Middle frontal gyrus (tissue), 1 donor: ENCODE data around the gene TTR.

Experiments
- DNase-seq: peaks from one replicate; pipeline ENCODE4 v3.0.0-alpha.2; 2015; ENCODE audit warnings: low spot score; ENCODE audit errors: extremely low spot score

The TTR gene

DNA sequence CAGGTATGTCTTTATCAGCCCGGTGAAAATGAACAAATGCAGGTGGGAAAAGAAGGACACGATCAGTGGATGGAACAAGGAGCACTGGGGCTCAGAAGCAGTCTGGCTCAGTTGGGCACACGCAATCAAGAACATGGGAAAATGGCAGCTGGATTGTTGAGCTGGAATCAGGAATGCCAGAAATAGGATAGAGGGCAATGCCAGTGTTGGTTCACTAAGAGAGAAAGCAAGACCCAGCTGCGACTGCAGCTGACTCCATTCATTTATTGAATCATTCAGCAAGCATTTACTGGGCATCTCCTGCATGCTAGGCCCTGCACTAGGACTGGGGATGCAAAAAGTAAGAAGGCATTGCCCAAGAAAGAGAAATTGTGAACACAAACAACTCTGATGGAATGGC is 13.6 kb upstream of the TTR start:
- DNase-seq = no peak

DNA sequence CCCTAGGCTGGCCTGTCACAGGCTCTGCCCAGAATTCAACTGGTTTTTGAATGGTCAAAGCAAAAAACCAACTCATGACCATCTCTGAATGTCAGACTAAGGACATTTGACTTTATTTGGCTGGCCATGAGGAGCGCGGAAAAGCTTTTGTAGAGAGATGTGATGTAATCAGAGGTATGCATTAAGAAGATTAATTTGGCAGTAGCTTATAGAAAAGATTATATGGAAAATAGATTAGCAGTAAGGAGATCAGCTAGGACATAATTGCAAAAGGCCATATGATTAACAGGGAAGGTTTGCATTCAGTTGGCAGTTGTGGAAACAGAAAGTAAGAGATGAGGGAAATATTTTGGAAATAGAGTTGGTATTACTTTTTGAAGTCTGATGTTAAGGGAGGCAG is 12.3 kb upstream of the TTR start:
- DNase-seq = no peak

DNA sequence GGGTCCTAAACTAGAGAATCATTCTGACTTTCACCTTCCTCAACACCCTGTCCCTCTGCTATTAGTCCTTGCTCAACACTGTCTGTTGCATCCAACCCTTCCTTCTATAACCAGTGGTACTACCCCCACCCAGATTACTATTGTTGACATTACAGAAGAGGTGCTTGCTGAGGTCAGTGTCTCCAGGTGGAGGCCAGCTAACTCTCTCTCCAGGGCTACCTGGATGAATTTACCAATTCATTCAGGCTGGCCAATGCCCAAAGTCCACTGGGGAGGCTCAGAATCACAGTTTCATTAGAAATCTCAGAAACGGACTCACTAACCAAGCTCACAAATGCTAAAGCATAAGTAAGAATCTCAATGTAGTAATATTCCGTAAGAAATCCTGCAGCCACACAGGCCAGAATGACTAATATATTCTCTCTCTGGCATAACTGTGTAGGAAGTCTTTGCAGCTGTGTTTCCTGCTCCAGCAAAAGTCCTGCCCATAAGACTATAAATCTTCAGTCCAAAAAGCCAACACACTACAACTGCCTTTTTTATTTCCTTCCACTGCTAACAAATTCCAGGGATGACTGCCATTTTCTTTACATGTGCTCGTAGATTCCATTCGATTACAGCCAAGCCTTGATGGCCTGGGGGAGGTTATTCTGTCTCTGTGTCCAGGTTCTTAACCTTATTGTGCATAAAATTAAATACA is 10.0 kb upstream of the TTR start:
- DNase-seq = peak; percentile 6

DNA sequence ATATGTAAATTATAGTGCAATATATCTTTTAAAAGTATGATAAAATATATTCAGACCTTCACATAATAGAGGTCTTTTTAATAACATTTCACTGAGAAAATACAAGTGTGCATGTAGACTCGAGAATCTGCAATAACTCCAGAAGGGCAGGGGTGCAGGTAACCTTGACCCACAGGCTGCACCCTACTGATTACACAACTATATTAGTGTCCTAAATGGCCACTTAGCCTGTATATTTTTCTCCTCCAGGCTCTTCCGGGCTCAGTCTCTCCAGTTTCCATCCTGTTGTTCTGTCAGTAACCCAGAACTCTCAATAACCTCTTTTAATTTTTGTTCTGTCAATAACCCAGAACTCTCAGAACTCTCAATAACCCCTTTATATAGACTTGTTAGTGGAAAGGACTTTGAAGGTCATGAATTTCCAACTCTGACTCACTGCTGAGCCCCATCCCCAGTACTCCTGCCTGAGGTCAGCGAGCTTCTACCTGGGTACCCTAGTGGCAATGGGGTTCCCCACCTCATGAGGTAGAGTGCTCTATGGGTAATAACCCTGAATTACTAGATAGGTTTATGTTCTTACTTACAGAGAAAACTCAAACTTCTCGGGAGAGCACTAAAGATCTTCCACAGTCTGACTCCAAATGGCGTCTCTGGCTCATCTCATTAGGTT is 8.4 kb upstream of the TTR start:
- DNase-seq = no peak

DNA sequence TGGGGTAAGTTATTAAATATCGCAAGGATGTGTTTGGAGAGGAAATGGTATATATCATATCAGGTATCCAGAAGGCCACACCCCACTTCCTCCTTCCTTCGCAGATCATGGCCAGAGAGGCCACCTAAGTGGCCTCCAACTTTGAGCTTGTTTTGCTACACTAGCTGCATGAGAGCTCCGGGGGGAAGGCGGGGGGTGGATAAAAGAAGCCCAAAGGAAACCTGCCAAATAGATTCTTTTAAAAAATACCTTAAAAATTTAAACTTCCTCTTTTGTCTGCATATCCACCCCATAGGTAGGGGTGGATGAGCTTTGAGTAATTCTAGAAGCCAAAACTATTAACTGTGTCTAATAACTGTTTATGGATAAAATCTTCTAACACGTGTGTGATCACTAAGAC is 5.7 kb upstream of the TTR start:
- DNase-seq = no peak

DNA sequence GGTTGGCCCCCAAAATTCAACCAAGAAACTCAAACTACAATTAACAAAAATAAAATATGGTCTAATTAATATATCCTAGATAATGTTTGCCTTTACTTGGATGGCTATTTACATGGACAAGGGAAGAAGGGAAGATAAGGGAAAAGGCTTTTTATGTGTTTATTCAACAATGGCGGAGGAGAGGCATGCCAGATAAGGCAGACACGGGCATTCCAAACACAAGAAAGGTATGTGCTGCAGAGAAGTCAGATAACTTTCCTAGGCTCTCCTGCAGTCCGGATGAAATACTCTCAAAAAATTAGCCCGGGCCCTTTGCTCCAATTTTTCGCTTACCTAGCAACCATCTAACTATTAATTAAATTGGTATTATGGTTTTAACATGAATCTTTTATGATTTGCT is 5.1 kb upstream of the TTR start:
- no peak for DNase-seq

DNA sequence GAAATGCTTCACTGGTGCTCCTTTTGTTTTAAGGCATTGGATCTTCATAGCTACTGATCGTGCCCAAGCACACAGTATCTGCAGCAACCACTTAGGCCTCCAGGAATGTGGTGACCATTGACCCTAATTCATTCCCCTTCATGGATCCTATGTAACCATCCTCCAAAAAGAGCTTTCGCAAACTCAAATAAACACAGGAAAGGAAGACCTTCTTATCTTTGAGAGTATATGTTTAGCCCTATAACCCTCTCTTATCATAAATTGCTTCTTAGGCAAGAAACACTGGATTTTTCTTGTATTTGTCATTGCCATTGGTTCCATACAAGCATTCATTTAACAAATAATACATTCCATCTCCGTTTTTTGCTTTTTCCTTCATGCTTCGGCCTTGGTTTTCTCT is 4.1 kb upstream of the TTR start:
- DNase-seq = no peak

DNA sequence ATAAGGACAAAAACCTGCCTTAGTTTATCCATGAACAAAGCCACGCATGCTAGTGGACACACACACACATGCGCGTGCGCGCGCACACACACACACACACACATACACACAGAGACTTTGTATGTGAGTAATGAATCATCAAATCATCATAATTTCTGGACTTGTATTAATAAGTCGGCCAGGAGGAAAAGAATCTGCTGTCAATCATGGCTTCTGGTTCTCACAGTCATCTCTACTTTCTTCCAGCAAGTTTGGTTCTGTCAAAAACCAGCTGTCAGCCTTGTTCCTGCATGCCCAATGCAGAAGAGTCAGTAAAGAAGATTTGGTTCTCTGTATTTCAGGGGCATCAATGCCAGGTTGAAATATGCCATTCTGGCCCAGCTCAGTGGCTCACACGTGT is 1.1 kb upstream of the TTR start:
- DNase-seq = no peak

DNA sequence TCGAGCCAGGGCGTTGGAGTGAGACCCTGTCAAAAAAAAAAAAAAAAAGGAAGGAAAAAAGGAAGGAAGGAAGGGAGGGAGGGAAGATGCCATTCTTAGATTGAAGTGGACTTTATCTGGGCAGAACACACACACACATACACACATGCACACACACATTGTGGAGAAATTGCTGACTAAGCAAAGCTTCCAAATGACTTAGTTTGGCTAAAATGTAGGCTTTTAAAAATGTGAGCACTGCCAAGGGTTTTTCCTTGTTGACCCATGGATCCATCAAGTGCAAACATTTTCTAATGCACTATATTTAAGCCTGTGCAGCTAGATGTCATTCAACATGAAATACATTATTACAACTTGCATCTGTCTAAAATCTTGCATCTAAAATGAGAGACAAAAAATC is 564 bp upstream of the TTR start:
- DNase-seq = no peak

DNA sequence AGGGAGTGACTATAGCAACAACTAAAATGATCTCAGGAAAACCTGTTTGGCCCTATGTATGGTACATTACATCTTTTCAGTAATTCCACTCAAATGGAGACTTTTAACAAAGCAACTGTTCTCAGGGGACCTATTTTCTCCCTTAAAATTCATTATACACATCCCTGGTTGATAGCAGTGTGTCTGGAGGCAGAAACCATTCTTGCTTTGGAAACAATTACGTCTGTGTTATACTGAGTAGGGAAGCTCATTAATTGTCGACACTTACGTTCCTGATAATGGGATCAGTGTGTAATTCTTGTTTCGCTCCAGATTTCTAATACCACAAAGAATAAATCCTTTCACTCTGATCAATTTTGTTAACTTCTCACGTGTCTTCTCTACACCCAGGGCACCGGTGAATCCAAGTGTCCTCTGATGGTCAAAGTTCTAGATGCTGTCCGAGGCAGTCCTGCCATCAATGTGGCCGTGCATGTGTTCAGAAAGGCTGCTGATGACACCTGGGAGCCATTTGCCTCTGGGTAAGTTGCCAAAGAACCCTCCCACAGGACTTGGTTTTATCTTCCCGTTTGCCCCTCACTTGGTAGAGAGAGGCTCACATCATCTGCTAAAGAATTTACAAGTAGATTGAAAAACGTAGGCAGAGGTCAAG is 955 bp downstream of the TTR start:
- DNase-seq = no peak

DNA sequence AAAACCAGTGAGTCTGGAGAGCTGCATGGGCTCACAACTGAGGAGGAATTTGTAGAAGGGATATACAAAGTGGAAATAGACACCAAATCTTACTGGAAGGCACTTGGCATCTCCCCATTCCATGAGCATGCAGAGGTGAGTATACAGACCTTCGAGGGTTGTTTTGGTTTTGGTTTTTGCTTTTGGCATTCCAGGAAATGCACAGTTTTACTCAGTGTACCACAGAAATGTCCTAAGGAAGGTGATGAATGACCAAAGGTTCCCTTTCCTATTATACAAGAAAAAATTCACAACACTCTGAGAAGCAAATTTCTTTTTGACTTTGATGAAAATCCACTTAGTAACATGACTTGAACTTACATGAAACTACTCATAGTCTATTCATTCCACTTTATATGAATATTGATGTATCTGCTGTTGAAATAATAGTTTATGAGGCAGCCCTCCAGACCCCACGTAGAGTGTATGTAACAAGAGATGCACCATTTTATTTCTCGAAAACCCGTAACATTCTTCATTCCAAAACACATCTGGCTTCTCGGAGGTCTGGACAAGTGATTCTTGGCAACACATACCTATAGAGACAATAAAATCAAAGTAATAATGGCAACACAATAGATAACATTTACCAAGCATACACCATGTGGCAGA is 3.6 kb downstream of the TTR start:
- no peak for DNase-seq

DNA sequence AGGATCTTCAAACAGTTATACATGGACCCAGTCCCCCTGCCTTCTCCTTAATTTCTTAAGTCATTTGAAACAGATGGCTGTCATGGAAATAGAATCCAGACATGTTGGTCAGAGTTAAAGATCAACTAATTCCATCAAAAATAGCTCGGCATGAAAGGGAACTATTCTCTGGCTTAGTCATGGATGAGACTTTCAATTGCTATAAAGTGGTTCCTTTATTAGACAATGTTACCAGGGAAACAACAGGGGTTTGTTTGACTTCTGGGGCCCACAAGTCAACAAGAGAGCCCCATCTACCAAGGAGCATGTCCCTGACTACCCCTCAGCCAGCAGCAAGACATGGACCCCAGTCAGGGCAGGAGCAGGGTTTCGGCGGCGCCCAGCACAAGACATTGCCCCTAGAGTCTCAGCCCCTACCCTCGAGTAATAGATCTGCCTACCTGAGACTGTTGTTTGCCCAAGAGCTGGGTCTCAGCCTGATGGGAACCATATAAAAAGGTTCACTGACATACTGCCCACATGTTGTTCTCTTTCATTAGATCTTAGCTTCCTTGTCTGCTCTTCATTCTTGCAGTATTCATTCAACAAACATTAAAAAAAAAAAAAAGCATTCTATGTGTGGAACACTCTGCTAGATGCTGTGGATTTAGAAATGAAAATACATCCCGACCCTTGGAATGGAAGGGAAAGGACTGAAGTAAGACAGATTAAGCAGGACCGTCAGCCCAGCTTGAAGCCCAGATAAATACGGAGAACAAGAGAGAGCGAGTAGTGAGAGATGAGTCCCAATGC is 4.6 kb downstream of the TTR start:
- DNase-seq = no peak

DNA sequence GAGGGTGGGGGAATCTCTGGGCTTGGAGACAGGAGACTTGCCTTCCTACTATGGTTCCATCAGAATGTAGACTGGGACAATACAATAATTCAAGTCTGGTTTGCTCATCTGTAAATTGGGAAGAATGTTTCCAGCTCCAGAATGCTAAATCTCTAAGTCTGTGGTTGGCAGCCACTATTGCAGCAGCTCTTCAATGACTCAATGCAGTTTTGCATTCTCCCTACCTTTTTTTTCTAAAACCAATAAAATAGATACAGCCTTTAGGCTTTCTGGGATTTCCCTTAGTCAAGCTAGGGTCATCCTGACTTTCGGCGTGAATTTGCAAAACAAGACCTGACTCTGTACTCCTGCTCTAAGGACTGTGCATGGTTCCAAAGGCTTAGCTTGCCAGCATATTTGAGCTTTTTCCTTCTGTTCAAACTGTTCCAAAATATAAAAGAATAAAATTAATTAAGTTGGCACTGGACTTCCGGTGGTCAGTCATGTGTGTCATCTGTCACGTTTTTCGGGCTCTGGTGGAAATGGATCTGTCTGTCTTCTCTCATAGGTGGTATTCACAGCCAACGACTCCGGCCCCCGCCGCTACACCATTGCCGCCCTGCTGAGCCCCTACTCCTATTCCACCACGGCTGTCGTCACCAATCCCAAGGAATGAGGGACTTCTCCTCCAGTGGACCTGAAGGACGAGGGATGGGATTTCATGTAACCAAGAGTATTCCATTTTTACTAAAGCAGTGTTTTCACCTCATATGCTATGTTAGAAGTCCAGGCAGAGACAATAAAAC is 6.5 kb downstream of the TTR start:
- no peak for DNase-seq

DNA sequence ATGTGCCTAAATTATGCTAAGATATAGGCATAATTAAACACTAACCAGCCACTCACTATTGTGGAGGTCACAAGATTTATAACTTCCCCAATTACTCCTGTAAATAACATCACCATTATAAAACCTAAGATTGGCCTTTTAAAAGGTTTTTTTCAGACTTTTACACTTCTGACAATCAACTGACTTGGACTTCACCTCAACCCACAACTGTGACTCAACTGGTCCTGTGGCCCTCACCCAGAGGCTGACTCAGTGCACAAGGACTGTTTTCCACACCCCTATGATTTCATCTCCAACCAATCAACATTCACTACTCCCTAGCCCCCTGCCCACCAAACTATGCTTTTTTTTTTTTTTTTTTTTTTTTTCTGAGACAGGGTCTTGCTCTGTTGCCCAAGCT is 11.6 kb downstream of the TTR start:
- no peak for DNase-seq

DNA sequence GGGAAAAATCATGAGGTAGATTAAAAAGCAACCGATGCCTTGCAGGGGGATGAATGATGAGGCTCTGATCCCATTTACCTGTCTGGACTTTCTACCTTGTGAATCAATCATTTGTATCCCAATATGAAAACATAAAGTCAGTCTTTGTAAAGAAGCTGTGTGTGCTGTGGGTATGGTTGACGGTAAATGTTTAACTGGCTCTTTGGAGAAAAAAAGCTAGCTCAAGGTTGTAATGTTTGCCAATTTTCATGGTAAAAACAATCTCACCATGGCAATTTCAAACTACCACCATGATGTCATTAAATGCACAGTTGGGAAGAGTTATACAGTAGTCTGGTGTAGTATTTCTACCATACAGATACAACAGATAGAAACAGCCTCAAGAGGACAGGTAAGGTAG is 14.6 kb downstream of the TTR start:
- no peak for DNase-seq

DNA sequence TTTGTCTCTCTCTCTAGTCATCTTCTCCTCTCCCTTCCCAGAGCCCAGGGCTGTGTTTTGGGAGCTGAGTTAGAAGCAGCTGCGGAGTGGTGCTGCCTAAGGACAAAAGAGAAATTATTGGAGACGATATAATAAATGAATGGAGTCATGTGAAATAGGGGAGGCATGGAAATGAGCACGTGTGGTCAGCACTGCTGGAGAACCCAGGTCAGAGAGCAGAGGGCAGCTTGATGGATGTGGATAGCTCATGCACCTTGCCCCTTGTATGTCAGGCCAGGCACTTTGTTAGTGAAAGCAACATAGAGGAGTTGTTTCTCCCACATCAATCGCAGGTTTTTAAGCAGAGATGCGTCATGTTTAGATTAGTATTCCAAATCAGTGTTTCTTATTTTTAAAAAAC is 15.7 kb downstream of the TTR start:
- DNase-seq = no peak

DNA sequence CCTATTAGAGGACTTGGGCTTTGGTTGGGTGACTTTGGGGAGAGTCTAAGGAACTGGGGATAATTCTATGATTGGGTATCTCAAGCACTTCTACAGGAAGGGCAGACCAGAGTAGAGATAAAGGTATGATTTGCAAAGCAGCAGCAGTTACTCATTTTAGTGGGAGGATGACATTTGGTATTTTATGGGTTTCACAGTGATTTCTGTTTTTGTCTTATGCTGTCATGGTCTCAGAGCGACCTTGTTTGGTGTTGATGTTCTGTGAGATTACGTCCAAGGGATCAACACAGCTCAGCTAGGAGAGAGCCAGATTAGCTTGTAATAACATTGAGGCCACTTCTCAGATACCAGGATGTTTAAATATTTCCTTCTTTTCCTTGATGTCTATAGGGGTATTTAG is 18.2 kb downstream of the TTR start:
- DNase-seq = no peak

DNA sequence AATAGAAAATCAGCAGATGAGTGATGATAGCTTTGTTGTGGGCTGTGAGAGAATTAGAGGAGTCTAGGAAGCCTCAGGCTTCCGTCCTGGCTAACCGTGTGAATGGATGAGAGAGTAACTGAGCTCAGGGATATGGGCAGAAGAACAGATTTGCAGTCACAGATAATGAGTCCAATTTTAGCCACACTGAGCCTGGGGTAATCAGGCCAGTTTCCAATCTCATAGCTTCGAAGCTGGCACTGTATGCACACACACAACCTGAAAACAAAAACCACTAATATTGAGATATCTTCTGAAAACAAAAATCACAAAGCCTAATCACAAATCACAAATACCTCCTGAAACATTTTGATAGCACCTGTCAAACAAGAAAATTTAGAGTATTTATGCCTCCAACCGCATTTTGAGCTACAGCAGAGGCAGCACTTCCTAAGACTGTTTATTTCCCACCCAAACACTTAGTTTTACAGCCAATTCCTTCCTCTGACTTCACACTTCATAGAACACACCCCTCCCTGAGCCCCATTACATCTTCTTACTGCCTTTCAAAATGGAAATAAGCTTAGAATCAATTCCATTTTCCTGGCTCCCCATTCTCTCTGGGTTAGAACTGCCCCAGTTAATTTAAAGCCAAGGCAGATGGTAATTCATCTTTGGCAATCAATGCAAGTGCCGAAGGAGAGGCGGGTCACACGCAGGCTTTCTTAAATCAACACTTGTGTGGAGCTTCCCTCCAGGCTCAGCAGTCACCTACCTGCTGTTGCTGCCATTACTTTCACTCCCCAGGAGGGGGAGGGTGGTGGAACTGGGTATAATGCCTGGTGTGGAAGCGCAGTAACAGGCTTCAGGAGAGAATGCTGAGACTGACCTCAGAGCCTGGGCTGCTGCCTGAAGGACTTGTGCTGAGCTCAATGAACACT is 18.9 kb downstream of the TTR start:
- no peak for DNase-seq

DNA sequence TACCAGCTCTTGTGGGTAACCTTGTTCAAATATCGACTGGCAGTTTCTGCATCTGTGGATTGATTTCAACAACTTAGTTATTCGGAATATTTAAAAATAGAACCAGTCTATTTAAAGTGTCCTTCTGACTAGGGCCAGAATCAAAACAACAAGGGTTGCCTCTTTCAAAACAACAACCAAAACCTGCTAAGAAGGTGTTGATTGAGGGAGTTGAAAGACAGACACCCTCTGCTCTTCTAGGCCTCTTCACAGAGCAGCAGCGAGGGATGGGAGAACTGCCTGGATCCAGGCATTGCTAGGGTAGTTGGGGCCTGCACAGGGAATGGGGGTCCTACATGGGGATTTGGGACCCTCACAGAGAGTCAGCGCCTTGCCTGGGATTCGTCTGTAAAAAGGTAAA is 19.8 kb downstream of the TTR start:
- DNase-seq = no peak

DNA sequence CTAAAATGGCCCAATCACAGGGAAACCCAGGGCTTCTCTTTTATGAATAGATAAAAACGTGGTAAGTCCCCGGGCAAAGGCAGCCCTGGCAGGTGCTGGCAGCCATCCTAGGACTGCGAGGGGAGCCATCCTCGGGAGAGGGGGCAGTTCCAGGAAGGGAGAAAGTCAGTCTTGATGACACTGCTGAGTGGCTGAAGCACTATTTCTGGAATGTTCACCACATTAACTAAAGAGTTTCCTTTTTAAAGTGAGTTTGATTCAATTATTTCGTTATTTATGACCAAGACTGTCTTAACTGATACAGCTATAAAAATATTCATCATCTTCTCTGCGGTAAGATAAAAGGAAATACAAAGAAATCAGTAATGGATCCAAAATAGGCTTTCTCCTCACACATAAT is 20.4 kb downstream of the TTR start:
- no peak for DNase-seq
